ENCODE data around the gene PLCH2.

DNA sequence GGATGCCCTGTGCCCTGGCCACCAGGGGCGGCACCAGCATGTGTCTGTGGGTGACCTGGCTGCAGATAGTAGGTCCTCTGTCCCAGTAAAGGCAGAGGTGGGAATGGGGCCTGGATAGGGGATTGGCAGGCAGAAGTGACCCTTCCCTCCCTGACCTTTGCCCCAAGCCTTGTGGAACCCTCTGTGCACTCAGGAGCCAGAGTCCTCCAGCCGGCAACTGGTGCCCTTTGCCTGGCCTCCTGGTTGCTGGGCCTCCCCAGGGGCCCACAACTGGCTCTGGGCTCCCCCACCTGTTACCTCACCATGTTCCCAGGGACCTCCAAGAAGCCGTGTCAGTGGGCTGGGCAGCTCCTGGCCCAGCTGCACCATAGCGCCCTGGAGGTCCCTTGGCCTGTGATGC is 10.0 kb downstream of the PLCH2 start:
- no peak for TF ChIP-seq ZNF695 (CRISPR knock-in tag; IDR thresholded peaks at IDR 0.05)
- TF ChIP-seq FOXM1 (IDR thresholded peaks at IDR 0.05; ENCODE audit: low read depth) = no peak
- no peak for TF ChIP-seq FOXM1 (CRISPR knock-in tag; IDR thresholded peaks at IDR 0.05; ENCODE audit: low read depth)
- no peak for TF ChIP-seq CBX5 (IDR thresholded peaks at IDR 0.05; ENCODE audit: borderline replicate concordance, low read depth)
